22Rv1 (cell line): ENCODE data around the gene GNG7.
"Not testable (repeated sequence)": the region's sequence is repeated elsewhere in the genome, so short reads cannot be mapped to it uniquely, and the experiment has no call there.

ENCODE experiments used
- H3K27ac ChIP-seq: fragments of 450-650 bp; 2 replicates; pipeline ENCODE4 v1.5.1; 2017
- CTCF ChIP-seq: fragments of 450-650 bp; IDR thresholded peaks from 2 replicates; pipeline ENCODE4 v1.5.1; 2017; ENCODE audit warnings: mild to moderate bottlenecking
- ZFX ChIP-seq: fragments of 450-650 bp; IDR thresholded peaks from 2 replicates; pipeline ENCODE4 v1.6.1; 2017; ENCODE audit warnings: antibody characterized with exemption, borderline replicate concordance

The GNG7 gene

GRCh38 chr19:2714531-2715269, 12.2 kb upstream of the GNG7 start:
- TF ChIP-seq CTCF = no peak
- H3K27ac ChIP-seq = no peak overlapping the region

GRCh38 chr19:2714102-2714501, 11.6 kb upstream of the GNG7 start:
- H3K27ac ChIP-seq = not testable (repeated sequence)

GRCh38 chr19:2713170-2713569, 10.7 kb upstream of the GNG7 start:
- not testable (repeated sequence) for H3K27ac ChIP-seq

- TF ChIP-seq CTCF = no peak
- no peak for TF ChIP-seq ZFX
- no peak overlapping the region for H3K27ac ChIP-seq
These were observed 9.3 kb upstream of the GNG7 start for GRCh38 chr19:2711875-2712205.

GRCh38 chr19:2711172-2711874, 8.8 kb upstream of the GNG7 start:
- TF ChIP-seq ZFX = no peak
- TF ChIP-seq CTCF = no peak
- H3K27ac ChIP-seq = no peak overlapping the region

- TF ChIP-seq ZFX (no peak), CTCF (no peak)
- no peak overlapping the region for H3K27ac ChIP-seq
These were observed 3.8 kb upstream of the GNG7 start for GRCh38 chr19:2706251-2706650.

- H3K27ac ChIP-seq = no peak overlapping the region
- TF ChIP-seq CTCF (no peak), ZFX (no peak)
These were observed 1.3 kb upstream of the GNG7 start for GRCh38 chr19:2703691-2704216.

- H3K27ac ChIP-seq = no peak overlapping the region
These were observed 563 bp upstream of the GNG7 start for GRCh38 chr19:2703077-2703437.

More at GRCh38 chr19:2703077-2703437, 563 bp upstream of the GNG7 start:
- TF ChIP-seq CTCF (no peak), ZFX (no peak)
